Measurements from ENCODE around the gene FGGY.

DNA sequence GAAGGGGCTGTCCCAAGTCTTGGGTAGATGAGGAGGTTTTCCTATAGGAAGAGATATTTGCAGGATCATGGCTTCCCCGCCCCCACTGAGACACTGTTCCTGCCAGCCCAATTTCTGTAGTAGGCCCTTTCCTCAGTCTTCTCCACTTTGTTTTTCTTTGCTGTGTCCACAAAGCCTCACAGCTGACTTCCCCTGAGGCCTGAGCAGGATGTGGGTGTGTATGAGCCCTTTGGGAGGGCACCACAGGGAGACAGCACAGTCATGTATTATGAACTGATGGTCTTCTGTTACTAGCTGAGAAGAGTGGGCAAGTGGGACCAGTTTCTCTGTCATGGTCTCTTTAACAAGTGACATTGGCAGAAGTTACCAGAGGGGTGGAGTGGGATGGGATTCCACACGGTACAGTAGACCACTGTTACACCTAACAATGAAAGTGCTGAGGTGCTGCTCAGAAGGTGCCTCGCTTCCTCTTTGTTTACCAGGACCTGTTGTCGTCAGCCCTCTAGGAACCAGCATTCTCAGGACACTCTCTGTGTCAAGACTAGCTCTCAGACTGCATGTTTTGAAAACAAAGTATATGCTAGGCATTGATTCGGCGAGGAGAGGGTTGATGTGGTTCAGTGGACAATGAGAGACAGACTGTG, 264.0 kb downstream of the FGGY start:
- TF ChIP-seq, protein P1, sequence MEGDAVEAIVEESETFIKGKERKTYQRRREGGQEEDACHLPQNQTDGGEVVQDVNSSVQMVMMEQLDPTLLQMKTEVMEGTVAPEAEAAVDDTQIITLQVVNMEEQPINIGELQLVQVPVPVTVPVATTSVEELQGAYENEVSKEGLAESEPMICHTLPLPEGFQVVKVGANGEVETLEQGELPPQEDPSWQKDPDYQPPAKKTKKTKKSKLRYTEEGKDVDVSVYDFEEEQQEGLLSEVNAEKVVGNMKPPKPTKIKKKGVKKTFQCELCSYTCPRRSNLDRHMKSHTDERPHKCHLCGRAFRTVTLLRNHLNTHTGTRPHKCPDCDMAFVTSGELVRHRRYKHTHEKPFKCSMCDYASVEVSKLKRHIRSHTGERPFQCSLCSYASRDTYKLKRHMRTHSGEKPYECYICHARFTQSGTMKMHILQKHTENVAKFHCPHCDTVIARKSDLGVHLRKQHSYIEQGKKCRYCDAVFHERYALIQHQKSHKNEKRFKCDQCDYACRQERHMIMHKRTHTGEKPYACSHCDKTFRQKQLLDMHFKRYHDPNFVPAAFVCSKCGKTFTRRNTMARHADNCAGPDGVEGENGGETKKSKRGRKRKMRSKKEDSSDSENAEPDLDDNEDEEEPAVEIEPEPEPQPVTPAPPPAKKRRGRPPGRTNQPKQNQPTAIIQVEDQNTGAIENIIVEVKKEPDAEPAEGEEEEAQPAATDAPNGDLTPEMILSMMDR (IDR thresholded peaks at IDR 0.05) = no peak
- TF ChIP-seq EP300 (IDR thresholded peaks at IDR 0.05) (no peak), POLR2AphosphoS5 (IDR thresholded peaks at IDR 0.05) (no peak)
